ENCODE data around the gene CACNA1B.

- TF ChIP-seq HDAC2 (CRISPR knock-in tag; IDR thresholded peaks at IDR 0.05) (no peak), ZNF670 (CRISPR knock-in tag; IDR thresholded peaks at IDR 0.05; ENCODE audit: borderline replicate concordance) (no peak), E2F2 (CRISPR knock-in tag; IDR thresholded peaks at IDR 0.05; ENCODE audit: borderline replicate concordance) (no peak), SP1 (IDR thresholded peaks at IDR 0.05) (no peak), SP1 (CRISPR knock-in tag; IDR thresholded peaks at IDR 0.05) (no peak), CTCF (CRISPR knock-in tag; IDR thresholded peaks at IDR 0.05) (no peak), GABPB1 (CRISPR knock-in tag; IDR thresholded peaks at IDR 0.05) (no peak), RAD21 (CRISPR knock-in tag; IDR thresholded peaks at IDR 0.05) (no peak), JUNB (CRISPR knock-in tag; IDR thresholded peaks at IDR 0.05; ENCODE audit: borderline replicate concordance) (no peak), ZC3H13 (CRISPR knock-in tag; IDR thresholded peaks at IDR 0.05) (no peak), CREB1 (IDR thresholded peaks at IDR 0.05) (no peak), CREB1 (CRISPR knock-in tag; IDR thresholded peaks at IDR 0.05) (no peak), ZFP36 (IDR thresholded peaks at IDR 0.05; ENCODE audit: borderline replicate concordance, low read depth, low read length, partially characterized antibody) (no peak), MTF2 (CRISPR knock-in tag; IDR thresholded peaks at IDR 0.05; ENCODE audit: borderline replicate concordance) (no peak), SMYD3 (CRISPR knock-in tag; IDR thresholded peaks at IDR 0.05) (no peak)
Observed at GRCh38 chr9:138112090-138112748, 234.6 kb downstream of the CACNA1B start.

Measured in HepG2 (cell line).